Measurements from ENCODE around the gene IKZF2.
"Not testable (repeated sequence)": the region's sequence is repeated elsewhere in the genome, so short reads cannot be mapped to it uniquely, and the experiment has no call there.

The IKZF2 gene

GRCh38 chr2:213032607-213033006, 118.8 kb downstream of the IKZF2 start:
- no peak for DNase-seq

- DNase-seq = no peak
These were observed 128.4 kb downstream of the IKZF2 start for GRCh38 chr2:213022987-213023386.

- DNase-seq = no peak
These were observed 129.2 kb downstream of the IKZF2 start for GRCh38 chr2:213021971-213022899.

- DNase-seq = not testable (repeated sequence)
These were observed 130.5 kb downstream of the IKZF2 start for GRCh38 chr2:213020913-213021312.

GRCh38 chr2:213020268-213020667, 131.1 kb downstream of the IKZF2 start:
- no peak for DNase-seq

- no peak for DNase-seq
These were observed 132.0 kb downstream of the IKZF2 start for GRCh38 chr2:213019368-213019767.

GRCh38 chr2:213018340-213018901, 133.0 kb downstream of the IKZF2 start:
- no peak for DNase-seq

GRCh38 chr2:213017404-213017803, 134.0 kb downstream of the IKZF2 start:
- DNase-seq = no peak

- DNase-seq = no peak
These were observed 134.4 kb downstream of the IKZF2 start for GRCh38 chr2:213016984-213017351.

- no peak for DNase-seq
These were observed 135.0 kb downstream of the IKZF2 start for GRCh38 chr2:213016166-213016983.

GRCh38 chr2:213015387-213016165, 135.8 kb downstream of the IKZF2 start:
- DNase-seq = no peak

GRCh38 chr2:213013979-213014378, 137.4 kb downstream of the IKZF2 start:
- DNase-seq = no peak

- no peak for DNase-seq
These were observed 139.9 kb downstream of the IKZF2 start for GRCh38 chr2:213011505-213011904.

GRCh38 chr2:213010106-213010779, 141.2 kb downstream of the IKZF2 start:
- DNase-seq = no peak

GRCh38 chr2:213007290-213007838, 144.0 kb downstream of the IKZF2 start:
- no peak for DNase-seq

- DNase-seq = no peak
These were observed 147.1 kb downstream of the IKZF2 start for GRCh38 chr2:213004197-213004821.

GRCh38 chr2:213002383-213002782, 149.0 kb downstream of the IKZF2 start:
- no peak for DNase-seq

- no peak for DNase-seq
These were observed 150.0 kb downstream of the IKZF2 start for GRCh38 chr2:213001297-213001910.

GRCh38 chr2:212998626-212999359, 152.6 kb downstream of the IKZF2 start:
- DNase-seq = no peak

GRCh38 chr2:212997526-212998020, 153.8 kb downstream of the IKZF2 start:
- no peak for DNase-seq

All from SIG-M5 (cell line).